EH (cell line): ENCODE results near the gene NEGR1.

ENCODE experiments used
- DNase-seq: peaks from one replicate; pipeline ENCODE4 v3.0.0-alpha.2; 2015; ENCODE audit warnings: low read depth

NEGR1 gene

GRCh38 chr1:72023063-72023930, 259.0 kb downstream of the NEGR1 start:
- DNase-seq: no peak

GRCh38 chr1:72018562-72018961, 263.8 kb downstream of the NEGR1 start:
- DNase-seq: no peak

GRCh38 chr1:72015006-72015405, 267.3 kb downstream of the NEGR1 start:
- DNase-seq: no peak

- DNase-seq: no peak
Observed at GRCh38 chr1:72013161-72013560, 269.2 kb downstream of the NEGR1 start.

GRCh38 chr1:72011721-72012120, 270.6 kb downstream of the NEGR1 start:
- no peak for DNase-seq

GRCh38 chr1:72010094-72010431, 272.3 kb downstream of the NEGR1 start:
- DNase-seq: no peak

- DNase-seq: no peak
Observed at GRCh38 chr1:72009173-72010093, 272.9 kb downstream of the NEGR1 start.

- no peak for DNase-seq
Observed at GRCh38 chr1:72007312-72007711, 275.0 kb downstream of the NEGR1 start.

GRCh38 chr1:72006092-72006491, 276.2 kb downstream of the NEGR1 start:
- DNase-seq: peak; percentile 27

- DNase-seq: no peak
Observed at GRCh38 chr1:72003092-72003491, 279.2 kb downstream of the NEGR1 start.

- DNase-seq: peak; percentile 11
Observed at GRCh38 chr1:72000809-72001208, 281.5 kb downstream of the NEGR1 start.

GRCh38 chr1:71994646-71995045, 287.7 kb downstream of the NEGR1 start:
- DNase-seq: no peak

GRCh38 chr1:71987181-71987580, 295.2 kb downstream of the NEGR1 start:
- no peak for DNase-seq

GRCh38 chr1:71986160-71986559, 296.2 kb downstream of the NEGR1 start:
- DNase-seq: no peak

GRCh38 chr1:71980556-71980955, 301.8 kb downstream of the NEGR1 start:
- DNase-seq: no peak

GRCh38 chr1:71979882-71980281, 302.5 kb downstream of the NEGR1 start:
- DNase-seq: no peak

- no peak for DNase-seq
Observed at GRCh38 chr1:71967670-71968069, 314.7 kb downstream of the NEGR1 start.

GRCh38 chr1:71964188-71964587, 318.2 kb downstream of the NEGR1 start:
- no peak for DNase-seq

- DNase-seq: no peak
Observed at GRCh38 chr1:71956613-71957285, 325.6 kb downstream of the NEGR1 start.

- DNase-seq: no peak
Observed at GRCh38 chr1:71950579-71950978, 331.8 kb downstream of the NEGR1 start.

- no peak for DNase-seq
Observed at GRCh38 chr1:71949681-71950080, 332.7 kb downstream of the NEGR1 start.

GRCh38 chr1:71948561-71948960, 333.8 kb downstream of the NEGR1 start:
- DNase-seq: no peak

- DNase-seq: no peak
Observed at GRCh38 chr1:71944006-71944405, 338.3 kb downstream of the NEGR1 start.
